HepG2 (cell line): ENCODE data around the gene CTF1. TPM values are rescaled to one million over a fixed set of nuclear protein-coding genes. Genes with fewer than 3 reads are reported as not detected.

Source experiments
- ATAC-seq: fragments of 200-7000 bp; cut with Tn5 transposase; 3 replicates; pipeline ENCODE4 v1.9.1; 2020; ENCODE audit warnings: mild to moderate bottlenecking, moderate library complexity
- BruUV-seq: library from RNA; stranded (reverse); fragments of 400-500 nt; replicated peaks from 2 replicates; lab custom pipeline; 2021; lab: Mats Ljungman, UMichigan
- CTCF ChIA-PET: fragments of 300-600 bp; formaldehyde crosslinking; extraction: SDS; loops from one replicate; lab custom pipeline; 2021; ENCODE audit warnings: low total read pairs, inconsistent platforms, low intra/inter-chr PET ratio; lab: Yijun Ruan, JAX
- POLR2A ChIA-PET: fragments of 350-600 bp; sonication (Branson Sonifier 250); formaldehyde crosslinking; loops from one replicate; lab custom pipeline; 2020; ENCODE audit warnings: antibody characterized with exemption, inconsistent platforms; lab: Yijun Ruan, JAX
- DNase-seq: peaks from one replicate; pipeline ENCODE4 v3.0.0-alpha.2; 2015; ENCODE audit warnings: low spot score
- FAIRE-seq: peaks from 3 replicates; lab custom pipeline; 2011; peaks lifted over from hg19 to GRCh38; lab: Jason Lieb, UNC
- H2AFZ ChIP-seq: one replicate; pipeline ENCODE4 v1.6.1; 2011; ENCODE audit warnings: low read length, inconsistent platforms
- H3K27ac ChIP-seq: fragments of 300-600 bp; 3 replicates; pipeline ENCODE4 v1.8.0; 2011; ENCODE audit warnings: mixed run types, mild to moderate bottlenecking, mixed read lengths, low read length, inconsistent platforms; ENCODE audit not compliant: insufficient read depth; ENCODE audit errors: extremely low read length
- H3K27me3 ChIP-seq, 2 experiments: fragments of 200-600 bp in 1 of 2; 2 replicates in 1 of 2; 3 replicates in 1 of 2; pipeline versions ENCODE4 v1.6.0 to v1.8.0; 2011; ENCODE audit warnings: low read length in 2 of 2, mild to moderate bottlenecking in 2 of 2, moderate library complexity in 2 of 2, inconsistent platforms in 1 of 2; ENCODE audit not compliant: insufficient read depth in 2 of 2, control insufficient read depth in 1 of 2
- H3K36me3 ChIP-seq, 2 experiments: fragments of 200-600 bp in 1 of 2; replicated peaks in 1 of 2; 2 replicates in 1 of 2; 3 replicates in 1 of 2; pipeline versions ENCODE4 v1.5.1 to v1.8.0; 2011; ENCODE audit warnings: low read length in 2 of 2, inconsistent platforms in 1 of 2; ENCODE audit not compliant: insufficient read depth in 2 of 2, control insufficient read depth in 1 of 2
- H3K4me1 ChIP-seq: 2 replicates; pipeline ENCODE4 v1.5.1; 2012; ENCODE audit warnings: low read length, inconsistent platforms; ENCODE audit not compliant: insufficient read depth
- H3K4me2 ChIP-seq: 2 replicates; pipeline ENCODE4 v1.6.0; 2011; ENCODE audit warnings: low read depth, low read length, inconsistent platforms
- H3K4me3 ChIP-seq, 3 experiments: fragments of 200-600 bp in 1 of 3; sonication (generic), shearing (Covaris generic) in 1 of 3; replicated peaks in 1 of 3; 2 replicates each; pipeline ENCODE4 v1.5.1; 2011 to 2016; ENCODE audit warnings: low read length in 3 of 3, inconsistent platforms in 2 of 3, low read depth in 2 of 3, mild to moderate bottlenecking in 2 of 3, control low read depth in 1 of 3, mixed read lengths in 1 of 3; ENCODE audit not compliant: insufficient read depth in 1 of 3
- H3K79me2 ChIP-seq: one replicate; pipeline ENCODE4 v1.6.1; 2011; ENCODE audit warnings: low read length, inconsistent platforms; ENCODE audit not compliant: insufficient read depth
- H3K9ac ChIP-seq: 2 replicates; pipeline ENCODE4 v1.6.0; 2011; ENCODE audit warnings: mild to moderate bottlenecking, low read depth, low read length, inconsistent platforms; ENCODE audit not compliant: insufficient read depth
- H3K9me3 ChIP-seq: 2 replicates; pipeline ENCODE4 v1.5.1; 2012; ENCODE audit warnings: mild to moderate bottlenecking, low read length
- H4K20me1 ChIP-seq: 2 replicates; pipeline ENCODE4 v1.6.0; 2011; ENCODE audit warnings: inconsistent platforms, mild to moderate bottlenecking, low read length, moderate library complexity; ENCODE audit not compliant: insufficient read depth
- AGO2 ChIP-seq: fragments of 200-400 bp; formaldehyde crosslinking; optimal IDR thresholded peaks from 2 replicates; pipeline ENCODE3; 2017; ENCODE audit warnings: mild to moderate bottlenecking, low read depth, low read length, moderate library complexity
- AKAP8 ChIP-seq: sonication (generic); formaldehyde crosslinking; IDR thresholded peaks from 2 replicates; pipeline ENCODE4 v1.5.1; 2020; ENCODE audit warnings: mild to moderate bottlenecking, missing genetic modification reagents
- ARHGAP35 ChIP-seq: sonication (generic); formaldehyde crosslinking; IDR thresholded peaks from 2 replicates; pipeline ENCODE4 v1.9.0; 2022; ENCODE audit warnings: mild to moderate bottlenecking, inconsistent platforms, moderate library complexity, missing genetic modification reagents, borderline replicate concordance
- KAT7 ChIP-seq: IDR thresholded peaks from 2 replicates; pipeline ENCODE4 v1.6.1; 2018; ENCODE audit warnings: borderline replicate concordance, missing compliant biosample characterization
- MTF1 ChIP-seq: sonication (generic); formaldehyde crosslinking; IDR thresholded peaks from 2 replicates; pipeline ENCODE4 v1.5.0; 2020; ENCODE audit warnings: missing genetic modification reagents
- RCOR2 ChIP-seq: IDR thresholded peaks from 2 replicates; pipeline ENCODE4 v1.6.1; 2016; ENCODE audit warnings: missing biosample characterization, missing genetic modification reagents
- RFXANK ChIP-seq: IDR thresholded peaks from 2 replicates; pipeline ENCODE4 v1.6.1; 2016
- ZNF441 ChIP-seq: sonication (generic); formaldehyde crosslinking; IDR thresholded peaks from 2 replicates; pipeline ENCODE4 v1.7.0; 2021; ENCODE audit warnings: missing genetic modification reagents, borderline replicate concordance
- ZNF501 ChIP-seq: sonication (generic); formaldehyde crosslinking; IDR thresholded peaks from 2 replicates; pipeline ENCODE4 v1.5.1; 2020; ENCODE audit warnings: mild to moderate bottlenecking, moderate library complexity, missing genetic modification reagents
- ZNF589 ChIP-seq: sonication (generic); formaldehyde crosslinking; conservative IDR thresholded peaks from 2 replicates; pipeline ENCODE4 v1.8.0; 2022; ENCODE audit warnings: mild to moderate bottlenecking, moderate library complexity, missing genetic modification reagents
- ZNF629 ChIP-seq: sonication (generic); formaldehyde crosslinking; conservative IDR thresholded peaks from 2 replicates; pipeline ENCODE4 v1.5.0; 2020; ENCODE audit warnings: missing genetic modification reagents
- ZNF747 ChIP-seq: sonication (generic); formaldehyde crosslinking; IDR thresholded peaks from 2 replicates; pipeline ENCODE4 v1.8.1; 2023; ENCODE audit warnings: missing genetic modification reagents, mild to moderate bottlenecking, borderline replicate concordance
- ZNF772 ChIP-seq: sonication (generic); formaldehyde crosslinking; IDR thresholded peaks from 2 replicates; pipeline ENCODE4 v1.5.0; 2020; ENCODE audit warnings: mild to moderate bottlenecking, missing genetic modification reagents
- WGBS: methylation state at CpG from one replicate; pipeline ENCODE4 v1.1.6; 2017; ENCODE audit warnings: low lambda C conversion rate; 5-methylcytosine and 5-hydroxymethylcytosine counted together
- in situ Hi-C: cut with HindIII; loops from 2 replicates; pipeline ENCODE4 v1.10.0; 2017; ENCODE audit warnings: low pct_unique_long_range_greater_than_20kb; ENCODE audit not compliant: extremely low pct_ligation_motif_present
- intact Hi-C: fragments of 100-400 bp; cut with micrococcal nuclease; formaldehyde crosslinking; loops from one replicate; pipeline ENCODE4 v1.10.0; 2022; ENCODE audit not compliant: unreplicated experiment
- polyA plus RNA-seq, 8 experiments: library from polyadenylated mRNA; depleted of rRNA in 3 of 8; stranded (reverse) in 7 of 8; unstranded in 1 of 8; fragments of >200 nt; fragmentation: Illumina TruSeq in 4 of 8; extraction: Trizol in 4 of 8; gene quantifications; 2 replicates each; pipeline versions ENCODE4 v1.2.1 to v1.2.3, GENCODE V29; 2011 to 2016; ENCODE audit warnings: low read depth in 4 of 8, missing spikeins in 1 of 8, mixed read lengths in 1 of 8; ENCODE audit not compliant: insufficient read depth in 1 of 8
- total RNA-seq, 5 experiments: library from RNA; depleted of rRNA; stranded (reverse); fragments of >200 nt; fragmentation: Illumina TruSeq; extraction: Trizol; gene quantifications; 2 replicates each; pipeline ENCODE4 v1.2.3, GENCODE V29; 2016; ENCODE audit warnings: low read depth in 1 of 5
- TF ChIP-seq, protein P1 (sequence below): sonication (generic); formaldehyde crosslinking; IDR thresholded peaks from 2 replicates; pipeline ENCODE4 v1.8.1; 2023; ENCODE audit warnings: mild to moderate bottlenecking, inconsistent platforms, moderate library complexity, missing genetic modification reagents, borderline replicate concordance
- TF ChIP-seq, protein P2 (sequence below): IDR thresholded peaks from 2 replicates; pipeline ENCODE4 v1.6.1; 2016; ENCODE audit warnings: missing compliant biosample characterization, missing genetic modification reagents, borderline replicate concordance

Gene CTF1
- total and polyA plus RNA-seq, 2 of the 13 experiments (the other 11 are each of a cell fraction or from before 2014, with no cell fraction given): 0.13 to 1.8 TPM

DNA sequence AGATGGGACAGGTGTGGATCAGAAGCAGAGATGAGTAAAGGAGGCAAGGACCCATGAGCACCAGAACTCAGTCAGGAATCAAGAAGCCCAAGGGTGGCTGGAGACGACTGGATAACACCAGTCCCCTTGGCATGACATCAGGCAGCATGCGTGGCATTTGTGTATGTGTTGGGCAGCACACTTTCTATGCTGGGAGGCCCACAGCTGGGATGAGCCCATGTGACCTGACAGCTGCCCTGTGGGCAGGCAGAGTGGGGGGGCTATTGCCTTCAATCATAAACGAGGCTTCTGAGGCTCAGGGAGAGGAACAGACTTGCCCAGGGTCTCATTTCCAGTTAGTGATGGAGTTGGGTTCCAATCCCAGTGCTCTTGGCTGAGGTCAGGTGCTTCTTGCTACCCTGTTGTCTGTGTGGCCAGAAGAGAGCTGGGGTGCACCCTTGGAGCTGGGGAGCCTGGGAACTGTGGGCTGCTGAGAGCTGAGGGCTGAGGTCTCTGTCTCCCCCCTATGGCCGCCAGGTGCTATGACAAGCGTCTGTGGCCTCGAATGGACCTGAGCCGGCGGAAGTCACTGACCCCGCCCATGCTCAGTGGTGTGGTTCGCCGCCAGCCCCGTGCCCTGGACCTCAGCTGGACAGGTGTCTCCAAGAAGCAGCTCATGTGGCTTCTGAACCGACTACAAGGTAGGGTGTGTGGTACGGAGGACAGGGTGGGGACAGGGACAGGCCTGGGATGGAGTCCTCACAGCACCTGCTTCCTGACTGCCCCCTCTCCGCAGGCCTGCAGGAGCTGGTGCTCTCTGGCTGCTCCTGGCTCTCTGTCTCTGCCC, 45.4 kb downstream of the CTF1 start (continued):
- TF ChIP-seq ZNF441 (CRISPR knock-in tag): peak; percentile 78
- TF ChIP-seq, protein P1, sequence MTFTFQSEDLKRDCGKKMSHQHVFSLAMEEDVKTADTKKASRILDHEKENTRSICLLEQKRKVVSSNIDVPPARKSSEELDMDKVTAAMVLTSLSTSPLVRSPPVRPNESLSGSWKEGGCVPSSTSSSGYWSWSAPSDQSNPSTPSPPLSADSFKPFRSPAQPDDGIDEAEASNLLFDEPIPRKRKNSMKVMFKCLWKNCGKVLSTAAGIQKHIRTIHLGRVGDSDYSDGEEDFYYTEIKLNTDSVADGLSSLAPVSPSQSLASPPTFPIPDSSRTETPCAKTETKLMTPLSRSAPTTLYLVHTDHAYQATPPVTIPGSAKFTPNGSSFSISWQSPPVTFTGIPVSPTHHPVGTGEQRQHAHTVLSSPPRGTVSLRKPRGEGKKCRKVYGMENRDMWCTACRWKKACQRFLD (CRISPR knock-in tag): no peak

DNA sequence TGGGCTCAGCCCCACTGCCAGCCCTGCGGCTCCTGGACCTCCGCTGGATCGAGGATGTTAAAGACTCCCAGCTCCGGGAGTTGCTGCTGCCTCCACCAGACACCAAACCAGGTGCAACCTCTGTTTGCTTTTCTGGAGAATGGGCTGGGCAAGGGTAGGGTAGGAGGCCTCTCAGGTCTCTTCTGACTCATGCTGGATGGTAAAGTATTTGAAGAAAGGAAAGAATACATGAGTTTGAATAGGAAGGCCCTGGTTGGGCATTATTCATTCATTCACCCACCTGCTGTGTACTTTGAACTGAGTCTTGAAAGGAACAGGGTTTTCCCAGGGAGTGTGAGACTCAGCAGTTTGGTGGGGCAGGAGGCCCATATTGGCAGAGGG, 46.0 kb downstream of the CTF1 start:
- ChIA-PET POLR2A (interaction anchor here (0.7 to 2.4 kb wide), 21 partner anchors 7 to 332 kb away, joined by 3 to 20 read pairs (median 4); partner anchors contain the start of genes FBXL19, HSD3B7, KAT8 and ZNF629), CTCF (interaction anchor here (0.8 kb wide), 1 partner anchor 11 kb away, joined by 4 read pairs; no protein-coding TSS in a partner anchor)
- H2AFZ ChIP-seq: no peak overlapping the region
- H3K27ac ChIP-seq: peak overlapping the region; percentile 37
- ATAC-seq: peak; percentile 7; the same call in 2 of the 3 replicates
- intact Hi-C loops: no loop called here
- no peak for DNase-seq
- no TSS peak for BruUV-seq
- H3K4me1 ChIP-seq: peaks cover 17% of the 10 kb centered on the region
- no peaks in the 10 kb centered on the region for H3K9me3 ChIP-seq
- no peaks in the 10 kb centered on the region for H3K79me2 ChIP-seq
- H3K27me3 ChIP-seq: no peaks in the 10 kb centered on the region
- no peak for FAIRE-seq
- WGBS: 41% methylated on average over 4 of the region's 4 CpGs
- no peaks in the 10 kb centered on the region for H4K20me1 ChIP-seq
- H3K36me3 ChIP-seq: peaks cover 10 to 24% of the 10 kb centered on the region in 2 experiments; a peak in 4 of 5 replicates
- peak overlapping the region in 2 of 3 experiments; percentile 32 to 54; a peak in 2 of 6 replicates for H3K4me3 ChIP-seq
- in situ Hi-C loops: no loop called here
- TF ChIP-seq MTF1 (CRISPR knock-in tag) (no peak), ZNF501 (peak; percentile 13; the same call in 1 of the 2 replicates), ZNF589 (CRISPR knock-in tag) (0 out of 2 replicates have a peak, but pooled peaks have one; percentile 15), RCOR2 (CRISPR knock-in tag) (0 out of 2 replicates have a peak, but pooled peaks have one; percentile 54), ZNF747 (no peak), ZNF629 (peak; percentile 89), AKAP8 (CRISPR knock-in tag) (0 out of 2 replicates have a peak, but pooled peaks have one; percentile 17), RFXANK (no peak), ARHGAP35 (CRISPR knock-in tag) (0 out of 2 replicates have a peak, but pooled peaks have one; percentile 3), ZNF772 (0 out of 2 replicates have a peak, but pooled peaks have one; percentile 6), KAT7 (0 out of 2 replicates have a peak, but pooled peaks have one; percentile 3), AGO2 (peak; percentile 46)
- TF ChIP-seq, protein P2, sequence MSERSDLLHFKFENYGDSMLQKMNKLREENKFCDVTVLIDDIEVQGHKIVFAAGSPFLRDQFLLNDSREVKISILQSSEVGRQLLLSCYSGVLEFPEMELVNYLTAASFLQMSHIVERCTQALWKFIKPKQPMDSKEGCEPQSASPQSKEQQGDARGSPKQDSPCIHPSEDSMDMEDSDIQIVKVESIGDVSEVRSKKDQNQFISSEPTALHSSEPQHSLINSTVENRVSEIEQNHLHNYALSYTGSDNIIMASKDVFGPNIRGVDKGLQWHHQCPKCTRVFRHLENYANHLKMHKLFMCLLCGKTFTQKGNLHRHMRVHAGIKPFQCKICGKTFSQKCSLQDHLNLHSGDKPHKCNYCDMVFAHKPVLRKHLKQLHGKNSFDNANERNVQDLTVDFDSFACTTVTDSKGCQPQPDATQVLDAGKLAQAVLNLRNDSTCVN (CRISPR knock-in tag): peak; percentile 89; the same call in 1 of the 2 replicates
- peak overlapping the region; percentile 62 for H3K4me2 ChIP-seq
- peak overlapping the region; percentile 48; the same call in 1 of the 2 replicates for H3K9ac ChIP-seq
